MM.1S (cell line): ENCODE results near the gene MROH2A.

Experiments used
- DNase-seq: peaks from one replicate; pipeline ENCODE4 v3.0.0-alpha.2; 2015
- H2AFZ ChIP-seq: fragments of 300-600 bp; sonication (generic); 2 replicates; pipeline ENCODE4 v1.6.0; 2016; ENCODE audit warnings: antibody characterized with exemption, low read length
- H3F3A ChIP-seq: fragments of 300-600 bp; sonication (generic); 2 replicates; pipeline ENCODE4 v1.6.1; 2016; ENCODE audit warnings: mild to moderate bottlenecking, antibody characterized with exemption, low read length, moderate library complexity, mixed read lengths; ENCODE audit not compliant: insufficient read depth
- H3K27ac ChIP-seq: fragments of 300-600 bp; sonication (generic); 2 replicates; pipeline ENCODE4 v1.5.1; 2016; ENCODE audit warnings: mild to moderate bottlenecking, low read length
- H3K27me3 ChIP-seq: fragments of 300-600 bp; sonication (generic); replicated peaks from 2 replicates; pipeline ENCODE4 v1.6.0; 2016; ENCODE audit warnings: low read length; ENCODE audit not compliant: insufficient read depth
- H3K36me3 ChIP-seq: fragments of 300-600 bp; sonication (generic); replicated peaks from 2 replicates; pipeline ENCODE4 v1.6.1; 2016; ENCODE audit warnings: mild to moderate bottlenecking, low read length, mixed read lengths; ENCODE audit not compliant: insufficient read depth
- H3K4me1 ChIP-seq: fragments of 300-600 bp; sonication (generic); 2 replicates; pipeline ENCODE4 v1.6.1; 2016; ENCODE audit warnings: low read length, mixed read lengths
- H3K4me2 ChIP-seq: fragments of 300-600 bp; sonication (generic); 2 replicates; pipeline ENCODE4 v1.6.0; 2016; ENCODE audit warnings: low read depth, low read length
- H3K4me3 ChIP-seq: fragments of 300-600 bp; sonication (generic); 2 replicates; pipeline ENCODE4 v1.5.1; 2016; ENCODE audit warnings: low read length, mixed read lengths
- H3K79me2 ChIP-seq: fragments of 300-600 bp; sonication (generic); 2 replicates; pipeline ENCODE4 v1.6.1; 2016; ENCODE audit warnings: mixed run types, low read length, mixed read lengths
- H3K9ac ChIP-seq: fragments of 300-600 bp; sonication (generic); 2 replicates; pipeline ENCODE4 v1.6.1; 2016; ENCODE audit warnings: low read length, mixed read lengths
- H3K9me2 ChIP-seq: fragments of 300-600 bp; sonication (generic); replicated peaks from 2 replicates; pipeline ENCODE4 v1.6.1; 2016; ENCODE audit warnings: mild to moderate bottlenecking, low read length, mixed read lengths; ENCODE audit not compliant: insufficient read depth
- H3K9me3 ChIP-seq: fragments of 300-600 bp; sonication (generic); replicated peaks from 2 replicates; pipeline ENCODE4 v1.6.1; 2016; ENCODE audit warnings: mild to moderate bottlenecking, low read length, mixed read lengths; ENCODE audit not compliant: insufficient read depth
- H4K20me1 ChIP-seq: fragments of 300-600 bp; sonication (generic); 2 replicates; pipeline ENCODE4 v1.6.1; 2016; ENCODE audit warnings: mild to moderate bottlenecking, low read length, moderate library complexity, mixed read lengths; ENCODE audit not compliant: insufficient read depth
- EZH2 ChIP-seq: fragments of 300-600 bp; sonication (generic); optimal IDR thresholded peaks from 2 replicates; pipeline ENCODE3; 2017; ENCODE audit warnings: low read depth, mild to moderate bottlenecking, antibody characterized with exemption, low read length, mixed read lengths
- EZH2phosphoT487 ChIP-seq: fragments of 300-600 bp; sonication (generic); IDR thresholded peaks from 2 replicates; pipeline ENCODE4 v1.6.1; 2018; ENCODE audit warnings: antibody characterized with exemption, low read length
- TF ChIP-seq, protein P1 (sequence below): fragments of 300-600 bp; sonication (generic); IDR thresholded peaks from 2 replicates; pipeline ENCODE4 v1.5.1; 2016; ENCODE audit warnings: antibody characterized with exemption, low read length, mixed read lengths

The MROH2A gene

DNA sequence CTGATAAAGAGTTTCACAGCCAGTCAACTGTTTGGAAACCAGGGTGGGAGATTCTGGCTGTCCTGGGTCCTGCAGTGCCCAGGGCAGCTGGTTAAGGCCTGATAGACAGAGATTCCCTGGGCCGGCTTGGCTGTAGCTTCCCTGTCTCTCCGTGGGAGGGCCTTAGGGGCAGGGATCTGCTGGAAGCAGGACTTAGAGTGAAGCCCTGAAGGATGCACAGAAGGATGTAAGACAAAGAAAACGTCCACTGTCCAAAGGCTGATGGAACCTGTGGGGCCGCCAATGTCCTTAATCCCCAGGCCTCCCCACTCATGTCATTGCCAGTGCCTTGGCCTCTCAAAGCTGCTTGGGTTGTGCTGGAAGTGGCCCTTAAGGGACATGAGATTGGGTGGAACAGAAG, 33.0 kb downstream of the MROH2A start:
- Histone ChIP-seq H3K79me2 (no peaks in the 10 kb centered on the region), H2AFZ (no peak overlapping the region), H3K9ac (no peak overlapping the region), H3K4me1 (no peaks in the 10 kb centered on the region), H3K27ac (no peak overlapping the region), H4K20me1 (no peaks in the 10 kb centered on the region), H3K9me2 (no peaks in the 10 kb centered on the region), H3K27me3 (no peaks in the 10 kb centered on the region), H3K9me3 (no peaks in the 10 kb centered on the region), H3K4me2 (no peak overlapping the region), H3K4me3 (no peak overlapping the region), H3K36me3 (no peaks in the 10 kb centered on the region), H3F3A (no peaks in the 10 kb centered on the region)
- TF ChIP-seq, protein P1, sequence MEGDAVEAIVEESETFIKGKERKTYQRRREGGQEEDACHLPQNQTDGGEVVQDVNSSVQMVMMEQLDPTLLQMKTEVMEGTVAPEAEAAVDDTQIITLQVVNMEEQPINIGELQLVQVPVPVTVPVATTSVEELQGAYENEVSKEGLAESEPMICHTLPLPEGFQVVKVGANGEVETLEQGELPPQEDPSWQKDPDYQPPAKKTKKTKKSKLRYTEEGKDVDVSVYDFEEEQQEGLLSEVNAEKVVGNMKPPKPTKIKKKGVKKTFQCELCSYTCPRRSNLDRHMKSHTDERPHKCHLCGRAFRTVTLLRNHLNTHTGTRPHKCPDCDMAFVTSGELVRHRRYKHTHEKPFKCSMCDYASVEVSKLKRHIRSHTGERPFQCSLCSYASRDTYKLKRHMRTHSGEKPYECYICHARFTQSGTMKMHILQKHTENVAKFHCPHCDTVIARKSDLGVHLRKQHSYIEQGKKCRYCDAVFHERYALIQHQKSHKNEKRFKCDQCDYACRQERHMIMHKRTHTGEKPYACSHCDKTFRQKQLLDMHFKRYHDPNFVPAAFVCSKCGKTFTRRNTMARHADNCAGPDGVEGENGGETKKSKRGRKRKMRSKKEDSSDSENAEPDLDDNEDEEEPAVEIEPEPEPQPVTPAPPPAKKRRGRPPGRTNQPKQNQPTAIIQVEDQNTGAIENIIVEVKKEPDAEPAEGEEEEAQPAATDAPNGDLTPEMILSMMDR: no peak
- TF ChIP-seq EZH2phosphoT487 (no peak), EZH2 (no peak)
- DNase-seq: no peak

DNA sequence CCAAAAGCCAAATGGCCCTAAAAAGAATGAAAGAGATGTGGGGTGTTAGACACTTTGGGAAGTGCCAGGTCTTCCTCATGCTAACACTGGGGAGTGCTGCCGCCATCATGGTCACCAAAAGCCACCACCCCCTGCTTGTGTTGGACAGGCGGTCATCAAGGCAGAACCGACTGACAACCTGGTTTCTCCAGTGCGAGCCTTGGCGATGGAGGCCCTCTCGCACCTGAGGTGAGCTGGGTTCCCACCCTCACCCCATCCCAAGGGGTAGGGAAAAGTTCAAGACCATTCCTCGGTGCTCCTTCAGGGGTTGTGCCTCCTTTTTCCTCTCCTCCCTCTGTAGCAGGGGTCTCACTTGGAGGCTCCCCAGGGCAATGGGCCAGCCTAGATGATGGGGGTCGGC, 33.6 kb downstream of the MROH2A start:
- TF ChIP-seq EZH2 (no peak), EZH2phosphoT487 (no peak)
- TF ChIP-seq, protein P1: no peak
- no peak overlapping the region for H3K4me3 ChIP-seq
- H3F3A ChIP-seq: no peaks in the 10 kb centered on the region
- no peaks in the 10 kb centered on the region for H3K9me2 ChIP-seq
- H3K27ac ChIP-seq: no peak overlapping the region
- no peaks in the 10 kb centered on the region for H3K27me3 ChIP-seq
- H3K9me3 ChIP-seq: no peaks in the 10 kb centered on the region
- H3K36me3 ChIP-seq: no peaks in the 10 kb centered on the region
- no peak overlapping the region for H2AFZ ChIP-seq
- no peak for DNase-seq
- H3K4me1 ChIP-seq: no peaks in the 10 kb centered on the region
- H3K9ac ChIP-seq: no peak overlapping the region
- no peaks in the 10 kb centered on the region for H4K20me1 ChIP-seq
- H3K79me2 ChIP-seq: no peaks in the 10 kb centered on the region
- H3K4me2 ChIP-seq: no peak overlapping the region

DNA sequence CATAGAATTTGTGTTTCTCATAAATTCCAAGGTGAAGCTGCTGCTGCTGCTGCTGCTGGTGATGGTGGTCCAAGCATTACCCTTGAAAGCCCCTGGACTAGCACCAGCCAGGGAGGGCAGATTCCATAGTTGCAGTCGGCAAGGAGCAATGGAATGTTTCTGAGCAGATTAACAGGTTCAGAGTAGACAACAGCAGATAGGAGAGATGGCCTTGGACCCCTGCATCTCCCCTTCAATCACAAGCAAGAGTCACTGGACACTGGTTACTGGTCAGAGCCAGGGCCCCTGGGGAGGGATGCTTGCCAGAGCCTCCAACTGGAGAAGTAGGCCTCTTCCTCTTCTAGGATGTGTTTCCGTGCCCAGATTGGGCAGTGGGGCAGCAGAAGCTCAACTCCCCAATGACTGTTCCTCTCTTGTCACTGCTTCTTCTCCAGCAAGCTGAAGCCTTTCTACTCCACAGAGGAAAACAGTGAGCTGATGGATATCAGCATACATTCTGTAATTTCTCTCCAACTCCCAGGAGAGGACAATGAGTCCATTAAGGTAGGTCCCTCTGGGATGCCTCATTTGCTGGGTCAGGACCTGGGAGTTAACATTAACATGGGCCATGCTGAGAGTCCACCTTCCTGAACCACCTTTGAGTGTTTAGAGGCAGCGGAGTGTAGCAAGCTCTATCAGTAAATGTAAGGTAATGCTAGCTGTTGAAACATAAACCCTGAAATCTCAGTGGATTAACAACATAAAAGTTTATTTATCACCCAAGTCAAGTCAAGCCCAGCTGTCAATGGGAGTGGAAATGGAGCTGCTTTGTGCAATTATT, 35.3 kb downstream of the MROH2A start:
- H3K4me3 ChIP-seq: no peak overlapping the region
- DNase-seq: no peak
- TF ChIP-seq, protein P1: no peak
- TF ChIP-seq EZH2 (no peak), EZH2phosphoT487 (no peak)
- no peak overlapping the region for H2AFZ ChIP-seq
- H3K27ac ChIP-seq: no peak overlapping the region
- H3K4me2 ChIP-seq: no peak overlapping the region
- no peaks in the 10 kb centered on the region for H3K27me3 ChIP-seq
- H3F3A ChIP-seq: no peaks in the 10 kb centered on the region
- no peaks in the 10 kb centered on the region for H3K4me1 ChIP-seq
- H3K36me3 ChIP-seq: no peaks in the 10 kb centered on the region
- no peaks in the 10 kb centered on the region for H4K20me1 ChIP-seq
- H3K79me2 ChIP-seq: no peaks in the 10 kb centered on the region
- no peaks in the 10 kb centered on the region for H3K9me3 ChIP-seq
- H3K9me2 ChIP-seq: no peaks in the 10 kb centered on the region
- no peak overlapping the region for H3K9ac ChIP-seq
